HL-60 (cell line): ENCODE measurements around the gene MR1.

Experiments used
- DNase-seq, 2 experiments: peaks; one replicate each; pipeline ENCODE4 v3.0.0-alpha.2; 2010 to 2020; ENCODE audit warnings: low read depth in 1 of 2, low spot score in 1 of 2
- H3K27ac ChIP-seq: fragments of 250-450 bp; sonication (Bioruptor Pico); replicated peaks from 2 replicates; pipeline ENCODE4 v1.5.1; 2020; ENCODE audit warnings: mild to moderate bottlenecking, moderate library complexity
- H3K27me3 ChIP-seq: fragments of 250-450 bp; sonication (Bioruptor Pico); 2 replicates; pipeline ENCODE4 v1.5.1; 2021; ENCODE audit warnings: mild to moderate bottlenecking, moderate library complexity; ENCODE audit not compliant: insufficient read depth, poor library complexity, severe bottlenecking
- H3K4me3 ChIP-seq: replicated peaks from 2 replicates; pipeline ENCODE4 v1.5.1; 2011; ENCODE audit warnings: mild to moderate bottlenecking, control low read depth, low read length; ENCODE audit not compliant: insufficient read depth
- GABPA ChIP-seq: IDR thresholded peaks from 2 replicates; pipeline ENCODE4 v1.6.1; 2012; ENCODE audit warnings: low read depth
- POLR2AphosphoS5 ChIP-seq: IDR thresholded peaks from 2 replicates; pipeline ENCODE4 v1.6.1; 2012; ENCODE audit warnings: low read depth
- REST ChIP-seq: IDR thresholded peaks from 2 replicates; pipeline ENCODE4 v1.6.1; 2012; ENCODE audit warnings: low read depth; ENCODE audit not compliant: insufficient replicate concordance
- SPI1 ChIP-seq: IDR thresholded peaks from 2 replicates; pipeline ENCODE4 v1.6.1; 2012; ENCODE audit warnings: low read depth, mild to moderate bottlenecking, borderline replicate concordance
- TF ChIP-seq, protein P1 (sequence below): IDR thresholded peaks from one replicate; pipeline ENCODE4 v1.5.1; 2011; ENCODE audit warnings: low read length, control low read depth, inconsistent platforms; ENCODE audit not compliant: insufficient read depth

Gene MR1

GRCh38 chr1:181102841-181103240 lies 69.1 kb downstream of the MR1 start:
- H3K27me3 ChIP-seq, result peaks cover 12% of the 10 kb centered on the region
- TF ChIP-seq POLR2AphosphoS5, result no peak
- no peak for TF ChIP-seq REST
- TF ChIP-seq, protein P1, sequence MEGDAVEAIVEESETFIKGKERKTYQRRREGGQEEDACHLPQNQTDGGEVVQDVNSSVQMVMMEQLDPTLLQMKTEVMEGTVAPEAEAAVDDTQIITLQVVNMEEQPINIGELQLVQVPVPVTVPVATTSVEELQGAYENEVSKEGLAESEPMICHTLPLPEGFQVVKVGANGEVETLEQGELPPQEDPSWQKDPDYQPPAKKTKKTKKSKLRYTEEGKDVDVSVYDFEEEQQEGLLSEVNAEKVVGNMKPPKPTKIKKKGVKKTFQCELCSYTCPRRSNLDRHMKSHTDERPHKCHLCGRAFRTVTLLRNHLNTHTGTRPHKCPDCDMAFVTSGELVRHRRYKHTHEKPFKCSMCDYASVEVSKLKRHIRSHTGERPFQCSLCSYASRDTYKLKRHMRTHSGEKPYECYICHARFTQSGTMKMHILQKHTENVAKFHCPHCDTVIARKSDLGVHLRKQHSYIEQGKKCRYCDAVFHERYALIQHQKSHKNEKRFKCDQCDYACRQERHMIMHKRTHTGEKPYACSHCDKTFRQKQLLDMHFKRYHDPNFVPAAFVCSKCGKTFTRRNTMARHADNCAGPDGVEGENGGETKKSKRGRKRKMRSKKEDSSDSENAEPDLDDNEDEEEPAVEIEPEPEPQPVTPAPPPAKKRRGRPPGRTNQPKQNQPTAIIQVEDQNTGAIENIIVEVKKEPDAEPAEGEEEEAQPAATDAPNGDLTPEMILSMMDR, result no peak
- no peak for TF ChIP-seq SPI1
- TF ChIP-seq GABPA, result no peak
- H3K27ac ChIP-seq, result no peak overlapping the region
- DNase-seq, result no peak
- H3K4me3 ChIP-seq, result no peak overlapping the region

GRCh38 chr1:181103399-181103798 lies 69.6 kb downstream of the MR1 start:
- DNase-seq, result no peak
- TF ChIP-seq POLR2AphosphoS5 (no peak), SPI1 (no peak), REST (no peak), GABPA (no peak)
- TF ChIP-seq, protein P1, result no peak
- Histone ChIP-seq H3K4me3 (no peak overlapping the region), H3K27me3 (peaks cover 12% of the 10 kb centered on the region), H3K27ac (no peak overlapping the region)

GRCh38 chr1:181104042-181104789 lies 70.4 kb downstream of the MR1 start:
- Histone ChIP-seq H3K27me3 (peaks cover 12% of the 10 kb centered on the region), H3K4me3 (peak overlapping the region; percentile 49), H3K27ac (no peak overlapping the region)
- TF ChIP-seq, protein P1, result no peak
- no peak for TF ChIP-seq GABPA
- TF ChIP-seq REST, result no peak
- TF ChIP-seq SPI1, result no peak
- TF ChIP-seq POLR2AphosphoS5, result no peak
- no peak for DNase-seq
